Liver (tissue), 9 donors: ENCODE measurements around the gene VWA2. TPM values are rescaled to one million over a fixed set of nuclear protein-coding genes. Genes with fewer than 3 reads are reported as not detected.

Experiments
- DNase-seq: peaks from one replicate; pipeline ENCODE4 v3.0.0-alpha.2; 2017; ENCODE audit warnings: low spot score
- H3K27ac ChIP-seq, 2 donors: one replicate each; pipeline ENCODE4 v1.7.0; 2013; ENCODE audit warnings: inconsistent platforms in 2 of 2, low read length in 2 of 2, control low read depth in 1 of 2, low read depth in 1 of 2, mild to moderate bottlenecking in 1 of 2
- H3K27me3 ChIP-seq, 4 donors: one replicate each; pipeline versions ENCODE4 v1.6.1 to v1.7.0; 2013; ENCODE audit warnings: low read length in 3 of 4, inconsistent platforms in 1 of 4, mild to moderate bottlenecking in 1 of 4, moderate library complexity in 1 of 4; ENCODE audit not compliant: control insufficient read depth in 4 of 4, insufficient read depth in 4 of 4
- H3K36me3 ChIP-seq, 4 donors: one replicate each; pipeline versions ENCODE4 v1.6.1 to v1.7.0; 2013; ENCODE audit warnings: low read length in 3 of 4, mild to moderate bottlenecking in 3 of 4, low read depth in 1 of 4, moderate library complexity in 1 of 4; ENCODE audit not compliant: control insufficient read depth in 4 of 4, insufficient read depth in 3 of 4
- H3K4me1 ChIP-seq, 4 donors: one replicate each; pipeline versions ENCODE4 v1.6.1 to v1.7.0; 2013; ENCODE audit warnings: low read length in 3 of 4, mild to moderate bottlenecking in 3 of 4, moderate library complexity in 1 of 4; ENCODE audit not compliant: control insufficient read depth in 4 of 4, insufficient read depth in 4 of 4
- H3K4me3 ChIP-seq, 3 donors: one replicate each; pipeline versions ENCODE4 v1.6.1 to v1.7.0; 2013; ENCODE audit warnings: low read length in 3 of 3, control low read depth in 1 of 3, low read depth in 1 of 3, mild to moderate bottlenecking in 1 of 3
- H3K9ac ChIP-seq, 2 donors: one replicate each; pipeline ENCODE4 v1.7.0; 2013; ENCODE audit warnings: low read length in 2 of 2, mild to moderate bottlenecking in 2 of 2, moderate library complexity in 2 of 2, control low read depth in 1 of 2, low read depth in 1 of 2
- H3K9me3 ChIP-seq, 4 donors: one replicate each; pipeline versions ENCODE4 v1.6.1 to v1.7.0; 2013; ENCODE audit warnings: low read length in 3 of 4; ENCODE audit not compliant: control insufficient read depth in 4 of 4
- EGR1 ChIP-seq, 2 donors: IDR thresholded peaks; 2 replicates each; pipeline ENCODE4 v1.6.1; 2016 to 2018; ENCODE audit warnings: antibody characterized with exemption in 2 of 2, low read depth in 2 of 2
- FOXA1 ChIP-seq: IDR thresholded peaks from 2 replicates; pipeline ENCODE4 v1.6.1; 2016; ENCODE audit warnings: antibody characterized with exemption
- FOXA2 ChIP-seq: IDR thresholded peaks from 2 replicates; pipeline ENCODE4 v1.6.1; 2016; ENCODE audit warnings: antibody characterized with exemption
- GABPA ChIP-seq, 2 donors: IDR thresholded peaks in 1 of 2; conservative IDR thresholded peaks in 1 of 2; 2 replicates each; pipeline ENCODE4 v1.6.1; 2016; ENCODE audit warnings: antibody characterized with exemption in 2 of 2, mild to moderate bottlenecking in 1 of 2, moderate library complexity in 1 of 2
- HNF4G ChIP-seq: IDR thresholded peaks from 2 replicates; pipeline ENCODE4 v1.6.1; 2016; ENCODE audit warnings: antibody characterized with exemption
- NR2F2 ChIP-seq: IDR thresholded peaks from 2 replicates; pipeline ENCODE4 v1.6.1; 2016; ENCODE audit warnings: antibody characterized with exemption
- RAD21 ChIP-seq, 2 donors: IDR thresholded peaks; 2 replicates each; pipeline ENCODE4 v1.6.1; 2016; ENCODE audit warnings: antibody characterized with exemption in 2 of 2, mild to moderate bottlenecking in 2 of 2
- RXRA ChIP-seq, 2 donors: IDR thresholded peaks; 2 replicates each; pipeline ENCODE4 v1.6.1; 2017 to 2018; ENCODE audit warnings: antibody characterized with exemption in 2 of 2, mild to moderate bottlenecking in 1 of 2
- SP1 ChIP-seq: IDR thresholded peaks from 2 replicates; pipeline ENCODE4 v1.6.1; 2018; ENCODE audit warnings: antibody characterized with exemption, mild to moderate bottlenecking
- TAF1 ChIP-seq: conservative IDR thresholded peaks from 2 replicates; pipeline ENCODE4 v1.6.1; 2016; ENCODE audit warnings: antibody characterized with exemption, mild to moderate bottlenecking
- YY1 ChIP-seq: IDR thresholded peaks from 2 replicates; pipeline ENCODE4 v1.6.1; 2016; ENCODE audit warnings: antibody characterized with exemption, mild to moderate bottlenecking
- WGBS: extraction: QIAGEN DNeasy Blood & Tissue Kit; methylation state at CpG from one replicate; pipeline ENCODE4 v1.1.7; 2013; 5-methylcytosine and 5-hydroxymethylcytosine counted together
- polyA plus RNA-seq, 2 donors: library from polyadenylated mRNA; stranded (reverse) in 1 of 2; unstranded in 1 of 2; fragments of 200-250 nt in 1 of 2; fragments of >200 nt in 1 of 2; fragmentation: Nextera tagmentation in 1 of 2; extraction: Ambion mirVana in 1 of 2; gene quantifications; one replicate each; pipeline versions ENCODE4 v1.2.1 to v1.2.3, GENCODE V29; 2013 to 2015
- total RNA-seq, 2 donors: library from RNA; depleted of rRNA; stranded (reverse); fragments of >200 nt; gene quantifications; one replicate each; pipeline ENCODE4 v1.2.3, GENCODE V29; 2014
- TF ChIP-seq, protein P1 (sequence below): IDR thresholded peaks from 2 replicates; pipeline ENCODE4 v1.6.1; 2016; ENCODE audit warnings: antibody characterized with exemption, mild to moderate bottlenecking
- TF ChIP-seq, protein P2 (sequence below): IDR thresholded peaks from 2 replicates; pipeline ENCODE4 v1.6.1; 2016; ENCODE audit warnings: antibody characterized with exemption
- TF ChIP-seq, protein P3 (sequence below): fragments of 150-350 bp; IDR thresholded peaks from 2 replicates; pipeline ENCODE4 v1.5.1; 2017; ENCODE audit warnings: improper control_type of control experiment, low read depth, low read length; ENCODE audit not compliant: missing input control
- TF ChIP-seq, protein P4 (sequence below): IDR thresholded peaks from 2 replicates; pipeline ENCODE4 v1.6.1; 2016; ENCODE audit warnings: antibody characterized with exemption
- TF ChIP-seq, protein P5 (sequence below): IDR thresholded peaks from 2 replicates; pipeline ENCODE4 v1.6.1; 2016; ENCODE audit warnings: antibody characterized with exemption
- donor health status: healthy.
- donor health status: healthy.
- donor health status: healthy.
- donor health status: healthy.
- donor health status: healthy.

The VWA2 gene
- total and polyA plus RNA-seq, 4 donors = 0.05 to 0.25 TPM; not detected in 2

DNA sequence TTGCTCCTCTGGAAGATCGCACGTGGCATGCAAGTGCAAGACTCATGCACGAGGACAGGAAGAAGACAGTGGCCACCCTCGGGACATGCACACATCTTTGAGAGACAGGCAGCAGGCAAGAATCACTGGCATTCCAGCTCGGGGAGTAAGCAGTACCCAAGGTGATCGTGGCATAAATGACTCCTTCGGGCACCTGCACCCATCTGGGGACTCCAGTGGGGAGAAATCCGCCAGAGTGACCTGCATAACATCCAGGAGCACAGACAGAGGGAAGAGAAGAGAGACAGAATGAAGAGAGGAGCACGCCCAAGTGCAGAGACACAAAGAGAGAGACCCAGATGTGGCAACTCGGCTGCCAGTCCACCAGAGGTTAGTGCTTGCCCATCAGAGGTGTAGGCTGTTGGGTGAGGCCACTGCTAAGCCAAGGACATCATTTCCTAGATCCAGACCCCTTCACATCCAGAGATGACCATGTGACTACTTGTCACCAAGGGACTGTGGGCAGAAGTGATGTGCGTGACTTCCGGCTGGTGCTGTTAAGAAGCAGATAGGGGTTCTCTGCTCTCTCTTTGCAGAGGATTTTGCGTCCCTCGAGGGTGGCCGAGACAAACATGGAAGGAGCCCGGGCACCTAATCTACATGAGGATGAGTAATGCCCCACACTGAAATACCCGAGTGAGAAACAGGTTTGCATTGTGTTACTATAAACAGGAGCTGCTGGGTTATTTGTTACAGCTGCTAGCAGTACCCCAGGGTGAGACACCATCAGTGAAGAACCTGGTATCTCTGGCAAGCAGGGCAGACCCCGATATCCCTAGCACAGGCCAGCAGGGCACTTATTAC, 80.6 kb downstream of the VWA2 start:
- 84% methylated on average over 18 of the region's 18 CpGs for WGBS
- Histone ChIP-seq H3K4me3 (no peak overlapping the region), H3K27me3 (no peaks in the 10 kb centered on the region), H3K9ac (no peak overlapping the region), H3K36me3 (no peaks in the 10 kb centered on the region), H3K9me3 (no peaks in the 10 kb centered on the region), H3K27ac (no peak overlapping the region), H3K4me1 (no peaks in the 10 kb centered on the region)
- DNase-seq = no peak
- TF ChIP-seq RAD21 (IDR thresholded peaks at IDR 0.05) (no peak), EGR1 (IDR thresholded peaks at IDR 0.05; ENCODE audit: low read depth in 2 of 2) (no peak), GABPA (IDR thresholded peaks at IDR 0.05 in 1 of 2, conservative IDR thresholded peaks at IDR 0.05 in 1 of 2) (no peak), YY1 (no peak), TAF1 (no peak), FOXA1 (no peak), SP1 (no peak), RXRA (IDR thresholded peaks at IDR 0.05) (no peak), HNF4G (no peak), FOXA2 (no peak), NR2F2 (no peak)
- TF ChIP-seq, protein P1, sequence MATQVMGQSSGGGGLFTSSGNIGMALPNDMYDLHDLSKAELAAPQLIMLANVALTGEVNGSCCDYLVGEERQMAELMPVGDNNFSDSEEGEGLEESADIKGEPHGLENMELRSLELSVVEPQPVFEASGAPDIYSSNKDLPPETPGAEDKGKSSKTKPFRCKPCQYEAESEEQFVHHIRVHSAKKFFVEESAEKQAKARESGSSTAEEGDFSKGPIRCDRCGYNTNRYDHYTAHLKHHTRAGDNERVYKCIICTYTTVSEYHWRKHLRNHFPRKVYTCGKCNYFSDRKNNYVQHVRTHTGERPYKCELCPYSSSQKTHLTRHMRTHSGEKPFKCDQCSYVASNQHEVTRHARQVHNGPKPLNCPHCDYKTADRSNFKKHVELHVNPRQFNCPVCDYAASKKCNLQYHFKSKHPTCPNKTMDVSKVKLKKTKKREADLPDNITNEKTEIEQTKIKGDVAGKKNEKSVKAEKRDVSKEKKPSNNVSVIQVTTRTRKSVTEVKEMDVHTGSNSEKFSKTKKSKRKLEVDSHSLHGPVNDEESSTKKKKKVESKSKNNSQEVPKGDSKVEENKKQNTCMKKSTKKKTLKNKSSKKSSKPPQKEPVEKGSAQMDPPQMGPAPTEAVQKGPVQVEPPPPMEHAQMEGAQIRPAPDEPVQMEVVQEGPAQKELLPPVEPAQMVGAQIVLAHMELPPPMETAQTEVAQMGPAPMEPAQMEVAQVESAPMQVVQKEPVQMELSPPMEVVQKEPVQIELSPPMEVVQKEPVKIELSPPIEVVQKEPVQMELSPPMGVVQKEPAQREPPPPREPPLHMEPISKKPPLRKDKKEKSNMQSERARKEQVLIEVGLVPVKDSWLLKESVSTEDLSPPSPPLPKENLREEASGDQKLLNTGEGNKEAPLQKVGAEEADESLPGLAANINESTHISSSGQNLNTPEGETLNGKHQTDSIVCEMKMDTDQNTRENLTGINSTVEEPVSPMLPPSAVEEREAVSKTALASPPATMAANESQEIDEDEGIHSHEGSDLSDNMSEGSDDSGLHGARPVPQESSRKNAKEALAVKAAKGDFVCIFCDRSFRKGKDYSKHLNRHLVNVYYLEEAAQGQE = no peak
- TF ChIP-seq, protein P2, sequence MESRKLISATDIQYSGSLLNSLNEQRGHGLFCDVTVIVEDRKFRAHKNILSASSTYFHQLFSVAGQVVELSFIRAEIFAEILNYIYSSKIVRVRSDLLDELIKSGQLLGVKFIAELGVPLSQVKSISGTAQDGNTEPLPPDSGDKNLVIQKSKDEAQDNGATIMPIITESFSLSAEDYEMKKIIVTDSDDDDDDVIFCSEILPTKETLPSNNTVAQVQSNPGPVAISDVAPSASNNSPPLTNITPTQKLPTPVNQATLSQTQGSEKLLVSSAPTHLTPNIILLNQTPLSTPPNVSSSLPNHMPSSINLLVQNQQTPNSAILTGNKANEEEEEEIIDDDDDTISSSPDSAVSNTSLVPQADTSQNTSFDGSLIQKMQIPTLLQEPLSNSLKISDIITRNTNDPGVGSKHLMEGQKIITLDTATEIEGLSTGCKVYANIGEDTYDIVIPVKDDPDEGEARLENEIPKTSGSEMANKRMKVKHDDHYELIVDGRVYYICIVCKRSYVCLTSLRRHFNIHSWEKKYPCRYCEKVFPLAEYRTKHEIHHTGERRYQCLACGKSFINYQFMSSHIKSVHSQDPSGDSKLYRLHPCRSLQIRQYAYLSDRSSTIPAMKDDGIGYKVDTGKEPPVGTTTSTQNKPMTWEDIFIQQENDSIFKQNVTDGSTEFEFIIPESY = no peak
- TF ChIP-seq, protein P3, sequence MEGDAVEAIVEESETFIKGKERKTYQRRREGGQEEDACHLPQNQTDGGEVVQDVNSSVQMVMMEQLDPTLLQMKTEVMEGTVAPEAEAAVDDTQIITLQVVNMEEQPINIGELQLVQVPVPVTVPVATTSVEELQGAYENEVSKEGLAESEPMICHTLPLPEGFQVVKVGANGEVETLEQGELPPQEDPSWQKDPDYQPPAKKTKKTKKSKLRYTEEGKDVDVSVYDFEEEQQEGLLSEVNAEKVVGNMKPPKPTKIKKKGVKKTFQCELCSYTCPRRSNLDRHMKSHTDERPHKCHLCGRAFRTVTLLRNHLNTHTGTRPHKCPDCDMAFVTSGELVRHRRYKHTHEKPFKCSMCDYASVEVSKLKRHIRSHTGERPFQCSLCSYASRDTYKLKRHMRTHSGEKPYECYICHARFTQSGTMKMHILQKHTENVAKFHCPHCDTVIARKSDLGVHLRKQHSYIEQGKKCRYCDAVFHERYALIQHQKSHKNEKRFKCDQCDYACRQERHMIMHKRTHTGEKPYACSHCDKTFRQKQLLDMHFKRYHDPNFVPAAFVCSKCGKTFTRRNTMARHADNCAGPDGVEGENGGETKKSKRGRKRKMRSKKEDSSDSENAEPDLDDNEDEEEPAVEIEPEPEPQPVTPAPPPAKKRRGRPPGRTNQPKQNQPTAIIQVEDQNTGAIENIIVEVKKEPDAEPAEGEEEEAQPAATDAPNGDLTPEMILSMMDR = no peak
- TF ChIP-seq, protein P4, sequence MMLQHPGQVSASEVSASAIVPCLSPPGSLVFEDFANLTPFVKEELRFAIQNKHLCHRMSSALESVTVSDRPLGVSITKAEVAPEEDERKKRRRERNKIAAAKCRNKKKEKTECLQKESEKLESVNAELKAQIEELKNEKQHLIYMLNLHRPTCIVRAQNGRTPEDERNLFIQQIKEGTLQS = no peak
- TF ChIP-seq, protein P5, sequence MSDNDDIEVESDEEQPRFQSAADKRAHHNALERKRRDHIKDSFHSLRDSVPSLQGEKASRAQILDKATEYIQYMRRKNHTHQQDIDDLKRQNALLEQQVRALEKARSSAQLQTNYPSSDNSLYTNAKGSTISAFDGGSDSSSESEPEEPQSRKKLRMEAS = no peak
